HepG2 (cell line): Measurements from ENCODE around the gene KLHL18. TPM values are rescaled to one million over a fixed set of nuclear protein-coding genes. Genes with fewer than 3 reads are reported as not detected.
A peak's percentile ranks its signal among the peaks of the same experiment; 100 is the strongest.

Experiments
- GABPB1 ChIP-seq: IDR thresholded peaks from 2 replicates; pipeline ENCODE4 v1.6.1; 2016; ENCODE audit warnings: mild to moderate bottlenecking, missing genetic modification reagents, moderate library complexity, missing compliant biosample characterization
- GATA4 ChIP-seq: sonication (generic); IDR thresholded peaks from 2 replicates; pipeline ENCODE4 v1.6.1; 2016; ENCODE audit warnings: antibody characterized with exemption, low read depth, borderline replicate concordance
- GFI1 ChIP-seq: sonication (generic); formaldehyde crosslinking; IDR thresholded peaks from 2 replicates; pipeline ENCODE4 v1.5.0; 2020; ENCODE audit warnings: missing genetic modification reagents, mild to moderate bottlenecking, borderline replicate concordance
- KDM6A ChIP-seq: IDR thresholded peaks from 2 replicates; pipeline ENCODE4 v1.6.1; 2016; ENCODE audit warnings: low read depth
- MXI1 ChIP-seq: IDR thresholded peaks from 3 replicates; pipeline ENCODE4 v1.6.1; 2012; ENCODE audit warnings: low read depth, low read length, inconsistent platforms, borderline replicate concordance
- NONO ChIP-seq, 2 experiments: fragments of 450-650 bp in 1 of 2; sonication (generic) in 1 of 2; formaldehyde crosslinking in 1 of 2; IDR thresholded peaks in 1 of 2; conservative IDR thresholded peaks in 1 of 2; 2 replicates each; pipeline versions ENCODE4 v1.6.1 to v1.8.0; 2017 to 2022; ENCODE audit warnings: mild to moderate bottlenecking in 1 of 2, missing genetic modification reagents in 1 of 2, moderate library complexity in 1 of 2
- RBFOX2 ChIP-seq: fragments of 200-400 bp; formaldehyde crosslinking; IDR thresholded peaks from 2 replicates; pipeline ENCODE4 v1.6.1; 2017; ENCODE audit warnings: low read depth, mild to moderate bottlenecking, low read length
- RCOR2 ChIP-seq: IDR thresholded peaks from 2 replicates; pipeline ENCODE4 v1.6.1; 2016; ENCODE audit warnings: missing biosample characterization, missing genetic modification reagents
- SRF ChIP-seq: IDR thresholded peaks from 2 replicates; pipeline ENCODE4 v1.6.1; 2011; ENCODE audit warnings: mild to moderate bottlenecking, low read depth, low read length, moderate library complexity
- SRSF4 ChIP-seq: fragments of 200-400 bp; formaldehyde crosslinking; IDR thresholded peaks from one replicate; pipeline ENCODE4 v1.6.1; 2018; ENCODE audit warnings: mild to moderate bottlenecking, low read depth, low read length, moderate library complexity; ENCODE audit not compliant: poor library complexity, severe bottlenecking
- SUZ12 ChIP-seq: fragments of 150-350 bp; IDR thresholded peaks from 2 replicates; pipeline ENCODE4 v1.6.1; 2014; ENCODE audit warnings: low read depth, low read length
- TAF1 ChIP-seq: sonication (generic); formaldehyde crosslinking; IDR thresholded peaks from 2 replicates; pipeline ENCODE4 v1.4.0; 2020; ENCODE audit warnings: missing genetic modification reagents
- TOPORS ChIP-seq: sonication (generic); formaldehyde crosslinking; IDR thresholded peaks from 2 replicates; pipeline ENCODE4 v1.8.0; 2023; ENCODE audit warnings: mild to moderate bottlenecking, missing genetic modification reagents
- TSC22D2 ChIP-seq: sonication (generic); formaldehyde crosslinking; IDR thresholded peaks from 2 replicates; pipeline ENCODE4 v1.5.1; 2020; ENCODE audit warnings: missing genetic modification reagents, mild to moderate bottlenecking, borderline replicate concordance
- ZC3H13 ChIP-seq: sonication (generic); formaldehyde crosslinking; IDR thresholded peaks from 2 replicates; pipeline ENCODE4 v1.8.1; 2023; ENCODE audit warnings: mild to moderate bottlenecking, missing genetic modification reagents, moderate library complexity
- ZNF121 ChIP-seq: sonication (generic); formaldehyde crosslinking; IDR thresholded peaks from 2 replicates; pipeline ENCODE4 v1.5.0; 2020; ENCODE audit warnings: mild to moderate bottlenecking, missing genetic modification reagents
- ZNF20 ChIP-seq: sonication (generic); formaldehyde crosslinking; IDR thresholded peaks from 2 replicates; pipeline ENCODE4 v1.4.0; 2020; ENCODE audit warnings: mild to moderate bottlenecking, moderate library complexity, missing genetic modification reagents
- ZNF383 ChIP-seq: sonication (generic); formaldehyde crosslinking; IDR thresholded peaks from 2 replicates; pipeline ENCODE4 v1.4.0; 2020; ENCODE audit warnings: missing genetic modification reagents, mild to moderate bottlenecking, borderline replicate concordance
- ZNF430 ChIP-seq: sonication (generic); formaldehyde crosslinking; IDR thresholded peaks from 2 replicates; pipeline ENCODE4 v1.9.0; 2021; ENCODE audit warnings: mild to moderate bottlenecking, missing genetic modification reagents
- ZNF451 ChIP-seq: sonication (generic); formaldehyde crosslinking; IDR thresholded peaks from 2 replicates; pipeline ENCODE4 v1.5.0; 2020; ENCODE audit warnings: mild to moderate bottlenecking, missing genetic modification reagents
- ZNF670 ChIP-seq: sonication (generic); formaldehyde crosslinking; IDR thresholded peaks from 2 replicates; pipeline ENCODE4 v1.8.0; 2022; ENCODE audit warnings: mild to moderate bottlenecking, missing genetic modification reagents, borderline replicate concordance
- ZSCAN20 ChIP-seq: sonication (generic); formaldehyde crosslinking; IDR thresholded peaks from 2 replicates; pipeline ENCODE4 v1.4.0; 2020; ENCODE audit warnings: missing genetic modification reagents, mild to moderate bottlenecking, borderline replicate concordance
- polyA plus RNA-seq, 8 experiments: library from polyadenylated mRNA; depleted of rRNA in 3 of 8; stranded (reverse) in 7 of 8; unstranded in 1 of 8; fragments of >200 nt; fragmentation: Illumina TruSeq in 4 of 8; extraction: Trizol in 4 of 8; gene quantifications; 2 replicates each; pipeline versions ENCODE4 v1.2.1 to v1.2.3, GENCODE V29; 2011 to 2016; ENCODE audit warnings: low read depth in 4 of 8, missing spikeins in 1 of 8, mixed read lengths in 1 of 8; ENCODE audit not compliant: insufficient read depth in 1 of 8
- total RNA-seq, 5 experiments: library from RNA; depleted of rRNA; stranded (reverse); fragments of >200 nt; fragmentation: Illumina TruSeq; extraction: Trizol; gene quantifications; 2 replicates each; pipeline ENCODE4 v1.2.3, GENCODE V29; 2016; ENCODE audit warnings: low read depth in 1 of 5
- TF ChIP-seq, protein P1 (sequence below): sonication (generic); formaldehyde crosslinking; IDR thresholded peaks from 2 replicates; pipeline ENCODE4 v1.4.0; 2020; ENCODE audit warnings: low read depth, mild to moderate bottlenecking, missing genetic modification reagents
- TF ChIP-seq, protein P2 (sequence below): sonication (generic); formaldehyde crosslinking; IDR thresholded peaks from 2 replicates; pipeline ENCODE4 v1.5.0; 2020; ENCODE audit warnings: mild to moderate bottlenecking, missing genetic modification reagents
- TF ChIP-seq, protein P3 (sequence below): sonication (generic); formaldehyde crosslinking; IDR thresholded peaks from 2 replicates; pipeline ENCODE4 v1.5.0; 2020; ENCODE audit warnings: missing genetic modification reagents
- TF ChIP-seq, protein P4 (sequence below): sonication (generic); formaldehyde crosslinking; IDR thresholded peaks from 2 replicates; pipeline ENCODE4 v1.5.0; 2020; ENCODE audit warnings: missing genetic modification reagents

The KLHL18 gene
- total and polyA plus RNA-seq, 2 of the 13 experiments (the other 11 are each of a cell fraction or from before 2014, with no cell fraction given) = 17.5 to 18.8 TPM

DNA sequence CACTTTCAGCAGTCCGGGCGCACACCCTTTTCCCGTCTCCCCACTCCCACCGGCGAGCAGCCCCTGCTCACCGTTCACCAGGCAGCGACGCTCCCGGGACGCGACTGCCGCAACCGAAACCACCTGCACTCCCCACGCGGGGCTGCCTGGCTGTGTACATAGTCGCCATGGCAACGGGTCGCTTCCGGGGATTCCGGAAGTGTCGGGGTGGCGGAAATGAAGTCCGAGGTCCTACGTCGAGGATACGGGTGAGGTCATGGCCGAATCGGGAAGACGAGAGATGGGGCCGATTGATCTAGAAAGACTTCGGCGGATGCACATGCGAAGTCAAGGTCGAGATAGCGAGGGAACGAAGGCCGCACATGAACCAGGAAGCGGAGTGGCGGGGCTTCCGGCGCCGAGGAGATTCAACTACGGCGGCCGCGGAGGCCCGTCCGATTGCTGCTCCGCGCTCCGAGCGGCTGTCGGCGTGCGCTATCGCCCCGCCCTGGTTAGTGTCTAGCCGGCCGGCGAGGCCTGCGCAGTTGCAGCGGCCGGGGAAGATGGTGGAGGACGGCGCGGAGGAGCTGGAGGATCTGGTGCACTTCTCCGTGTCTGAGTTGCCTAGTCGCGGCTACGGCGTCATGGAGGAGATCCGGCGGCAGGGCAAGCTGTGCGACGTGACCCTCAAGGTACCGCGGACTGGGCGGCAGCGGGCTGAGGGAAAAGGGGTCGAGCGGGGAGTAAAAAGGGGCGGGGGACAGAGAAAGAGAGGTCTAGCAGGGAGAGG is at the start of gene KLHL18, which contains the start of gene KIF9 (continued):
- TF ChIP-seq, protein P1, sequence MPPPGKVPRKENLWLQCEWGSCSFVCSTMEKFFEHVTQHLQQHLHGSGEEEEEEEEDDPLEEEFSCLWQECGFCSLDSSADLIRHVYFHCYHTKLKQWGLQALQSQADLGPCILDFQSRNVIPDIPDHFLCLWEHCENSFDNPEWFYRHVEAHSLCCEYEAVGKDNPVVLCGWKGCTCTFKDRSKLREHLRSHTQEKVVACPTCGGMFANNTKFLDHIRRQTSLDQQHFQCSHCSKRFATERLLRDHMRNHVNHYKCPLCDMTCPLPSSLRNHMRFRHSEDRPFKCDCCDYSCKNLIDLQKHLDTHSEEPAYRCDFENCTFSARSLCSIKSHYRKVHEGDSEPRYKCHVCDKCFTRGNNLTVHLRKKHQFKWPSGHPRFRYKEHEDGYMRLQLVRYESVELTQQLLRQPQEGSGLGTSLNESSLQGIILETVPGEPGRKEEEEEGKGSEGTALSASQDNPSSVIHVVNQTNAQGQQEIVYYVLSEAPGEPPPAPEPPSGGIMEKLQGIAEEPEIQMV = no peak
- TF ChIP-seq KDM6A (CRISPR knock-in tag) (no peak; the same call in 1 of the 2 replicates), ZNF383 (CRISPR knock-in tag) (0 out of 2 replicates have a peak, but pooled peaks have one; percentile 25), ZNF451 (CRISPR knock-in tag) (peak; percentile 28; the same call in 1 of the 2 replicates), SRF (no peak), TOPORS (CRISPR knock-in tag) (peak; percentile 82; the same call in 1 of the 2 replicates), SUZ12 (no peak), RCOR2 (no peak), MXI1 (peak; percentile 100), ZC3H13 (CRISPR knock-in tag) (peak; percentile 89), GABPB1 (CRISPR knock-in tag) (peak; percentile 98), TAF1 (CRISPR knock-in tag) (peak; percentile 76), RBFOX2 (peak; percentile 86), TSC22D2 (CRISPR knock-in tag) (peak; percentile 61; the same call in 1 of the 2 replicates), ZSCAN20 (CRISPR knock-in tag) (no peak), ZNF430 (CRISPR knock-in tag) (peak; percentile 82), NONO (IDR thresholded peaks at IDR 0.05) (no peak), NONO (CRISPR knock-in tag; conservative IDR thresholded peaks at IDR 0.05) (peak; percentile 94), ZNF670 (CRISPR knock-in tag) (peak; percentile 20; the same call in 1 of the 2 replicates), GATA4 (no peak), ZNF20 (CRISPR knock-in tag) (no peak), ZNF121 (CRISPR knock-in tag) (0 out of 2 replicates have a peak, but pooled peaks have one; percentile 33), GFI1 (CRISPR knock-in tag) (peak; percentile 68; the same call in 1 of the 2 replicates), SRSF4 (no peak)
- TF ChIP-seq, protein P2, sequence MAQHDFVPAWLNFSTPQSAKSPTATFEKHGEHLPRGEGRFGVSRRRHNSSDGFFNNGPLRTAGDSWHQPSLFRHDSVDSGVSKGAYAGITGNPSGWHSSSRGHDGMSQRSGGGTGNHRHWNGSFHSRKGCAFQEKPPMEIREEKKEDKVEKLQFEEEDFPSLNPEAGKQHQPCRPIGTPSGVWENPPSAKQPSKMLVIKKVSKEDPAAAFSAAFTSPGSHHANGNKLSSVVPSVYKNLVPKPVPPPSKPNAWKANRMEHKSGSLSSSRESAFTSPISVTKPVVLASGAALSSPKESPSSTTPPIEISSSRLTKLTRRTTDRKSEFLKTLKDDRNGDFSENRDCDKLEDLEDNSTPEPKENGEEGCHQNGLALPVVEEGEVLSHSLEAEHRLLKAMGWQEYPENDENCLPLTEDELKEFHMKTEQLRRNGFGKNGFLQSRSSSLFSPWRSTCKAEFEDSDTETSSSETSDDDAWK (CRISPR knock-in tag) = no peak
- TF ChIP-seq, protein P3, sequence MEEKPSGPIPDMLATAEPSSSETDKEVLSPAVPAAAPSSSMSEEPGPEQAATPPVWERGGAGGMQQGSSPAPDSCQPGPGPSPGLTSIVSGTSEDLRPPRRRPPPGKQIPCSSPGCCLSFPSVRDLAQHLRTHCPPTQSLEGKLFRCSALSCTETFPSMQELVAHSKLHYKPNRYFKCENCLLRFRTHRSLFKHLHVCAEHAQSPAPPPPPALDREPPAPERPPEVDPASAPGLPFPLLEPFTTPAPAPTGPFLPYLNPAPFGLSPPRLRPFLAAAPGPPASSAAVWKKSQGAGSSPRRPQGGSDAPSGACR (CRISPR knock-in tag) = peak; percentile 54
- TF ChIP-seq, protein P4, sequence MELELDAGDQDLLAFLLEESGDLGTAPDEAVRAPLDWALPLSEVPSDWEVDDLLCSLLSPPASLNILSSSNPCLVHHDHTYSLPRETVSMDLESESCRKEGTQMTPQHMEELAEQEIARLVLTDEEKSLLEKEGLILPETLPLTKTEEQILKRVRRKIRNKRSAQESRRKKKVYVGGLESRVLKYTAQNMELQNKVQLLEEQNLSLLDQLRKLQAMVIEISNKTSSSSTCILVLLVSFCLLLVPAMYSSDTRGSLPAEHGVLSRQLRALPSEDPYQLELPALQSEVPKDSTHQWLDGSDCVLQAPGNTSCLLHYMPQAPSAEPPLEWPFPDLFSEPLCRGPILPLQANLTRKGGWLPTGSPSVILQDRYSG (CRISPR knock-in tag) = no peak
